ENCODE results near the gene HBEGF. TPM values are rescaled to one million over a fixed set of nuclear protein-coding genes. Genes with fewer than 3 reads are reported as not detected.

Gene HBEGF
- total and polyA plus RNA-seq, 10 of the 15 experiments (the other 5 are each of a cell fraction or from before 2014, with no cell fraction given), result 0.87 to 3.1 (median 2.1) TPM

GRCh38 chr5:140346348-140347221 is at the start of gene HBEGF (continued):
- TF ChIP-seq PRDM15 (CRISPR knock-in tag; IDR thresholded peaks at IDR 0.05) (no peak), SMC3 (IDR thresholded peaks at IDR 0.05; ENCODE audit: borderline replicate concordance, low read length) (peak; percentile 25; the same call in 1 of the 2 replicates), NKRF (conservative IDR thresholded peaks at IDR 0.05) (no peak), SUZ12 (IDR thresholded peaks at IDR 0.05; ENCODE audit: unreplicated experiment) (no peak), MAX (IDR thresholded peaks at IDR 0.05; ENCODE audit: low read depth, low read length) (no peak), STAT3 (IDR thresholded peaks at IDR 0.05; ENCODE audit: low read depth, low read length) (no peak), BHLHE40 (IDR thresholded peaks at IDR 0.05; ENCODE audit: borderline replicate concordance in 1 of 2, low read depth in 2 of 2, low read length in 1 of 2) (peak in 1 of 2 experiments; percentile 43; a peak in 1 of 4 replicates), ELK1 (IDR thresholded peaks at IDR 0.05; ENCODE audit: low read depth, low read length) (no peak), MYB (IDR thresholded peaks at IDR 0.05; ENCODE audit: borderline replicate concordance, low read depth, low read length) (no peak), KDM1A (IDR thresholded peaks at IDR 0.05; ENCODE audit: borderline replicate concordance) (no peak), TCF3 (IDR thresholded peaks at IDR 0.05; ENCODE audit: borderline replicate concordance, insufficient read depth, low read depth, low read length) (no peak), WRNIP1 (IDR thresholded peaks at IDR 0.05; ENCODE audit: borderline replicate concordance, low read depth, low read length) (no peak), CEBPB (IDR thresholded peaks at IDR 0.05; ENCODE audit: borderline replicate concordance in 1 of 2, low read depth in 2 of 2, low read length in 2 of 2) (no peak), ZNF384 (IDR thresholded peaks at IDR 0.05; ENCODE audit: borderline replicate concordance, low read depth, low read length) (no peak), CHD2 (IDR thresholded peaks at IDR 0.05; ENCODE audit: borderline replicate concordance, low read depth, low read length) (no peak), IKZF1 (conservative IDR thresholded peaks at IDR 0.05) (peak; percentile 29; the same call in 1 of the 2 replicates), USF1 (IDR thresholded peaks at IDR 0.05; ENCODE audit: borderline replicate concordance, extremely low read length, insufficient read depth, low read depth, low read length) (no peak), SIN3A (IDR thresholded peaks at IDR 0.05; ENCODE audit: low read depth, low read length) (no peak), HDGF (IDR thresholded peaks at IDR 0.05) (no peak)

All from GM12878 (cell line).